GM19397 (cell line): ENCODE data around the gene KLHL18.

Source experiments
- ATAC-seq: cut with Tn5 transposase; IDR thresholded peaks from one replicate; pipeline ENCODE4 v1.9.1; 2021; ENCODE audit warnings: mild to moderate bottlenecking, moderate library complexity; ENCODE audit not compliant: unreplicated experiment

KLHL18 gene

DNA sequence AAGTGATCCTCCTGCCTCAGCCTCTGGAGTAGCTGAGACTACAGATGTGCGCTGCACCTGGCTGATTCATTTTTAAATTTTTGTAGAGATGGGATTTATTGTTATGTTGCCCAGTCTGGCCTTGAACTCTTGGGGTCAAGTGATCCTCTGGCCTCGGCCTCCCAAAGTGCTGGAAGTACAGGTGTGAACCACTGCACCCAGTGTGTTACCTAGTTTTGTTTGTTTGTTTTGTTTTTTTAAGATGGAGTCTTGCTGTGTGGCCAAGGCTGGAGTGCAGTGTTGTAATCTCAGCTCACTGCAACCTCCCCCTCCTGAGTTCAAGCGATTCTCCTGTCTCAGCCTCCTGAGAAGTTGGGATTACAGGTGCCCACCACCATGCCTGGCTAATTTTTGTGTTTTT lies 110.2 kb downstream of the KLHL18 start:
- ATAC-seq, result no peak

DNA sequence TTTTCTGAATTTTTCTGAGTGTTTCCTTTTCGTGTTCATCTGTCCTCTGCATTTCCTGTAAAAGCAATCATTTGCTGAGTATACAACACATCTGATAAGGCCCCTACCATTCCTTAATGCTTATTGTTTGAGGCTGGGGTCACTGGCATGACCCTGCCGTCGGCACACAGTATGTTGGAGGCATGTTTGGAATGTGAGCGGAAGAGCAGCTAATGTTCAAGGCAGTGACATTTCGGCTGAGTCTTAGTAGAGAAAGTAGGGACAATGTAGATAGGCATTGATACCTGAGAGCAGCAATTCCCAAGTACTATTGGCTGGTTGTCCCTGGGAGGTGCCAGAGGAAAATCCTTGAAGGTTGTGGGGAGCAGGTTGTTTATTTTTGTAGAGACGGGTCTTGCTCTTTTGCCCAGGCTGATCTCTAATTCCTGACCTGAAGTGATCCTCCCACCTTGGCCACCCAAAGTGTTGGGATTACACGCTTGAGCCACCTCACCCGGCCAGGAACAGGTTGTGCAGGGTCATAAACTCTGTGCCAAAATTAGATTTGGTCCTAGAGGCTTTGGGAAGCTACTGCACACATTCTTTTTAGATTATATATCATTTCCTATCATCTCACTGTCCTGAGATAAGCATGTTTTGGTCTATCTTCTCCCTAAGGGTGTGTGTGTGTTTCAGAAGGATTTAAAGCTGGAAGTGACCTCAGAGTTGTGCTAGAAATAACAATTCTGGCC lies 111.6 kb downstream of the KLHL18 start:
- no peak for ATAC-seq

DNA sequence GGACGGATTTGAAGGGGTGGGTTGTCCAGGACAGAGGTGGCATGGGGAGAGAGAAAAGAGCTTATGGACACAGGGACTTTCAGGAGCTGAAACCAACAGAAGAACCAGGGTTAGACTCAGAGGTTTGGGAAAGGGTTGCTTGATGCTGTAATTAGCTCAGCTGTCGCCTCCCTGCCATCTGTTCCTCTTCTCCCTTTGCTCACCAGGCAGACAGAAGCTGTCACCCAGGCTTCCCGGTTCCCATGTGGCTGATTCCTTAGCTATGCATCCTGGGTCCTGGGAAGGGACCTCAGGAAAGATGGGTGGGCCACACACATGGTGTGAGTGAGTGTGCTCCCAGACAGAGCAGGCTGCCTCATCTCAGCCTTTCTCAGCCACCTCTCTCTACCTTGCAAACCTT lies 112.1 kb downstream of the KLHL18 start:
- no peak for ATAC-seq
